ENCODE data around the gene NPSR1. TPM values are rescaled to one million over a fixed set of nuclear protein-coding genes. Genes with fewer than 3 reads are reported as not detected.

Gene NPSR1
- total RNA-seq: not detected in 2 replicates

GRCh38 chr7:34657632-34658268, at the start of gene NPSR1:
Gene NPSR1 (plus strand): TSS chr7:34658218. CDS start chr7:34658413, 195 bp downstream.

Data from smooth muscle cell of the umbilical artery (primary cell).